HT-29 (cell line): ENCODE data around the gene RS1. TPM values are rescaled to one million over a fixed set of nuclear protein-coding genes. Genes with fewer than 3 reads are reported as not detected.

ENCODE experiments used
- DNase-seq: peaks from one replicate; pipeline ENCODE4 v3.0.0-alpha.2; 2015; ENCODE audit warnings: low spot score
- total RNA-seq: library from RNA; depleted of rRNA; stranded (reverse); fragments of >200 nt; shearing (Covaris generic); gene quantifications from 2 replicates; pipeline ENCODE4 v1.2.3, GENCODE V29; 2014; rRNA removed

RS1 gene
- total RNA-seq, 1 experiment from 2014 or later = not detected

- DNase-seq = no peak
These were observed 63.9 kb downstream of the RS1 start for GRCh38 chrX:18607966-18608365.

DNA sequence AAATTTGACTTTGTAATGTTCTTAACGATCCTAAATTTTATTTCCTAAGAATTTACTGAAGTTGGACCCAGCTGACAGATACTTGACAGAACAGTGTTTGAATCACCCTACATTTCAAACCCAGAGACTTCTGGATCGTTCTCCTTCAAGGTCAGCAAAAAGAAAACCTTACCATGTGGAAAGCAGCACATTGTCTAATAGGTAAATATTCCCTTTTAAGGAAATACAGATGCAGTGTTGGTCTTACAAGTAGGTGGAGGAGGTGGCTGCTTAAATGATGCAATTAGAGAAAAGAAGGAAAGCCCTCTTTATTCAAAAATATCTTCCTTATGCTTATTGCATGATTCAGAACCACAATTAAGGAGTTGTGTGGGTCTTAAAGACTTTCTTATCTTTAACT is 73.5 kb downstream of the RS1 start:
- no peak for DNase-seq

DNA sequence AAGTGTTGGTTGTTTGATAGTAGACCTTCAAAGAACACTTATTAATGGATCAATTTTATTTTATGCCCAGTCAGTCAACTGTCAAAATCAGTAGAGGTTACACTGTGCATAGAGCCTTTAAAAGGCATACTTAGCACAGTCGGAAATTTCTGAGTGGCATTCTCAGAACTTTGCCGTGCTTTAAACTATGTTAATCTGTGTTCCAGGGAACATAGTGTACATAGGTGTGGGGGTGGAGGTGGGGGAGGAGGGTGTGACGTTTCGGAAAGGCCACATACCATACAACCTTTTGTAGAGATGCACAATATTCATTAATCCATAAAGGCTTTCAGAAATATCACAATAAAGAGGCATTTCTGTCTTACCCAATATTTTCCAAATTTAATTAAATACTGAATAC is 75.8 kb downstream of the RS1 start:
- DNase-seq = no peak

- no peak for DNase-seq
These were observed 77.8 kb downstream of the RS1 start for GRCh38 chrX:18594079-18594478.

DNA sequence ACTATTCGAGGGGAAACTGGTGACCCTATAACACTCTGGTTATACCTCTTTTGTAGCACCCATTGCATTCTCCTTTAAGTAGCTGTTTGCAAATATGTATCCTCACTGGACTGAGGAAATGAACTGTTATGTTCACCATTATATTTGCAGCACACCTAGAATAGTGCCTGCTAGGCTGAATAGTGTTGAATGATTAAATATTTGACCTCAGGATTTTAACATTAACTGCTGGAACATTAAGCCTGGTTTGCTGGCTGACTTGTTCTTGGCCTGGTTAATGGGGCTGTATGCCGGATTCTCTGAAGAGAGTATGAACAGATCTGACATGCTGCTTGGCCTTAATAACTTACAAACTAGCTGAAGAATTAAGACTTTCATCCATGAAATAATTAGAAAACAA is 80.1 kb downstream of the RS1 start:
- DNase-seq = no peak

Other genes with a start within 250 kb of the RS1 start
- gene CDKL5, start 246.5 kb downstream of the RS1 start, total RNA-seq = 1.6 and 3.2 TPM in 2 replicates
- gene PPEF1, start 35.5 kb upstream of the RS1 start, total RNA-seq = not detected in 2 replicates